OCI-LY7 (cell line): ENCODE data around the gene TPD52L2.

ENCODE experiments used
- CTCF ChIP-seq: fragments of 200-600 bp; sonication (generic); conservative IDR thresholded peaks from 2 replicates; pipeline ENCODE4 v1.5.1; 2014; ENCODE audit warnings: mild to moderate bottlenecking, antibody characterized with exemption, low read length, moderate library complexity, mixed read lengths
- EZH2phosphoT487 ChIP-seq: fragments of 200-600 bp; sonication (generic); IDR thresholded peaks from 2 replicates; pipeline ENCODE4 v1.6.1; 2018; ENCODE audit warnings: low read depth, borderline replicate concordance, mild to moderate bottlenecking, mixed run types, antibody characterized with exemption, low read length, moderate library complexity, mixed read lengths

DNA sequence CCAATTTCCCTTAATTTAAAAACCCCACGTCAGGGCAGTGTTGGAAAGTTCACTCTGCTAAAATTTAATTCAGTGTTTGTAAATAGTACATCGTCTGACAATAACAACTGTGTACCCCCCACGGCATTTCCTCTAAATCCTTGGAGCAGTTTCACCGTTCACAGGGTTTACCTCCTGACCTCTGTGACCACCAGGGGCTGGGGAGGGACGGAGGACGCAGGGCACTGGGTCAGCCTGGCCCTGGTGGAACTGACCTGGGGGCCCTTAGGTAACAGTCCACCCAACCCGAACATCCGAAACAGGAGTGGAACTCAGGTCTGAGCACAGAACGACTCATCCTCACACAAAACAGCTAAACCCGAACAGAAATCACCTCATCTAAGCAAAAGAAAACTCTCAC is 36.1 kb upstream of the TPD52L2 start:
- TF ChIP-seq CTCF, result no peak
- TF ChIP-seq EZH2phosphoT487, result no peak
